ENCODE results near the gene GABRR1. TPM values are rescaled to one million over a fixed set of nuclear protein-coding genes. Genes with fewer than 3 reads are reported as not detected.

The GABRR1 gene
- total RNA-seq, 5 donors from 2014 or later (not counting 1 experiment from before 2014, with no cell fraction given): not detected

GRCh38 chr6:89161326-89162046 lies 55.7 kb downstream of the GABRR1 start:
- H3K4me1 ChIP-seq (ENCODE audit: control insufficient read depth in 1 of 2, extremely low read depth in 1 of 2, insufficient read depth in 2 of 2, low read length in 2 of 2): no peaks in the 10 kb centered on the region
- Mint-ChIP-seq H3K4me1 (no peaks in the 10 kb centered on the region), H3K9me3 (no peaks in the 10 kb centered on the region), H3K27ac (no peak overlapping the region), H3K36me3 (peaks cover 49% of the 10 kb centered on the region), H3K27me3 (no peaks in the 10 kb centered on the region), H3K4me3 (no peak overlapping the region)
- no peak overlapping the region for H3K4me3 ChIP-seq (ENCODE audit: control insufficient read depth in 1 of 2, extremely low read depth in 1 of 2, low read length in 1 of 2)
- ChIA-PET CTCF (no interaction called here), POLR2A (no interaction called here)
- ATAC-seq (replicated peaks in 1 of 4) (no peak), DNase-seq (no peak)
- H3K9me3 ChIP-seq: no peaks in the 10 kb centered on the region
- WGBS (ENCODE audit: insufficient coverage): 93% methylated on average over 3 of the region's 7 CpGs
- no peaks in the 10 kb centered on the region for H3K27me3 ChIP-seq (replicated peaks in 1 of 2; ENCODE audit: control insufficient read depth in 2 of 2, extremely low read depth in 1 of 2, insufficient read depth in 2 of 2, low read length in 1 of 2)
- no peak overlapping the region for H3K27ac ChIP-seq (ENCODE audit: low read length)
- peaks cover 0 to 33% of the 10 kb centered on the region in 2 donors for H3K36me3 ChIP-seq (ENCODE audit: control insufficient read depth in 2 of 2, extremely low read depth in 1 of 2, insufficient read depth in 1 of 2, low read length in 1 of 2)

GRCh38 chr6:89160331-89161092 lies 56.6 kb downstream of the GABRR1 start:
- Histone ChIP-seq H3K27ac (ENCODE audit: low read length) (no peak overlapping the region), H3K9me3 (no peaks in the 10 kb centered on the region), H3K27me3 (replicated peaks in 1 of 2; ENCODE audit: control insufficient read depth in 2 of 2, extremely low read depth in 1 of 2, insufficient read depth in 2 of 2, low read length in 1 of 2) (no peaks in the 10 kb centered on the region), H3K4me3 (ENCODE audit: control insufficient read depth in 1 of 2, extremely low read depth in 1 of 2, low read length in 1 of 2) (no peak overlapping the region), H3K4me1 (ENCODE audit: control insufficient read depth in 1 of 2, extremely low read depth in 1 of 2, insufficient read depth in 2 of 2, low read length in 2 of 2) (no peaks in the 10 kb centered on the region), H3K36me3 (ENCODE audit: control insufficient read depth in 2 of 2, extremely low read depth in 1 of 2, insufficient read depth in 1 of 2, low read length in 1 of 2) (peaks cover 0 to 35% of the 10 kb centered on the region in 2 donors)
- no peaks in the 10 kb centered on the region for H3K4me1 Mint-ChIP-seq
- no peak overlapping the region for H3K4me3 Mint-ChIP-seq
- 100% methylated on average over 3 of the region's 4 CpGs for WGBS (ENCODE audit: insufficient coverage)
- ATAC-seq (replicated peaks in 1 of 4) (no peak), DNase-seq (no peak)
- no peak overlapping the region for H3K27ac Mint-ChIP-seq
- H3K27me3 Mint-ChIP-seq: no peaks in the 10 kb centered on the region
- H3K36me3 Mint-ChIP-seq: peaks cover 52% of the 10 kb centered on the region
- ChIA-PET CTCF (no interaction called here), POLR2A (interaction anchor here in 1 of 2 donors (0.6 kb wide), 1 partner anchor 445 kb away, joined by 3 read pairs; no protein-coding TSS in a partner anchor)
- H3K9me3 Mint-ChIP-seq: no peaks in the 10 kb centered on the region

- no peaks in the 10 kb centered on the region for H3K27me3 ChIP-seq (replicated peaks in 1 of 2; ENCODE audit: control insufficient read depth in 2 of 2, extremely low read depth in 1 of 2, insufficient read depth in 2 of 2, low read length in 1 of 2)
- CTCF ChIA-PET: interaction anchor here in 1 of 2 donors (0.6 kb wide), 1 partner anchor 225 kb away, joined by 4 read pairs; no protein-coding TSS in a partner anchor
- Mint-ChIP-seq H3K9me3 (no peaks in the 10 kb centered on the region), H3K4me3 (no peak overlapping the region), H3K27me3 (no peaks in the 10 kb centered on the region), H3K4me1 (peaks cover 4 to 9% (median 9%) of the 10 kb centered on the region in 3 donors), H3K27ac (no peak overlapping the region), H3K36me3 (peaks cover 27% of the 10 kb centered on the region)
- H3K36me3 ChIP-seq (ENCODE audit: control insufficient read depth in 2 of 2, extremely low read depth in 1 of 2, insufficient read depth in 1 of 2, low read length in 1 of 2): peaks cover 0 to 9% of the 10 kb centered on the region in 2 donors
- no peaks in the 10 kb centered on the region for H3K4me1 ChIP-seq (ENCODE audit: control insufficient read depth in 1 of 2, extremely low read depth in 1 of 2, insufficient read depth in 2 of 2, low read length in 2 of 2)
- no peak overlapping the region for H3K27ac ChIP-seq (ENCODE audit: low read length)
- H3K4me3 ChIP-seq (ENCODE audit: control insufficient read depth in 1 of 2, extremely low read depth in 1 of 2, low read length in 1 of 2): no peak overlapping the region
- POLR2A ChIA-PET: interaction anchor here in 1 of 2 donors (0.7 kb wide), 1 partner anchor 9 kb away, joined by 3 read pairs; no protein-coding TSS in a partner anchor
- H3K9me3 ChIP-seq: no peaks in the 10 kb centered on the region
- ATAC-seq (replicated peaks in 1 of 4) (no peak), DNase-seq (no peak)
- WGBS (ENCODE audit: insufficient coverage): no CpG with 5 or more reads among the region's 1 CpG
Observed at GRCh38 chr6:89154131-89154530, 63.0 kb downstream of the GABRR1 start.

GRCh38 chr6:89148016-89148750 lies 69.0 kb downstream of the GABRR1 start:
- no peaks in the 10 kb centered on the region for H3K27me3 ChIP-seq (replicated peaks in 1 of 2; ENCODE audit: control insufficient read depth in 2 of 2, extremely low read depth in 1 of 2, insufficient read depth in 2 of 2, low read length in 1 of 2)
- H3K4me1 ChIP-seq (ENCODE audit: control insufficient read depth in 1 of 2, extremely low read depth in 1 of 2, insufficient read depth in 2 of 2, low read length in 2 of 2): peaks cover 5 to 9% of the 10 kb centered on the region in 2 experiments
- ChIA-PET POLR2A (interaction anchor here (0.6 to 1.5 kb wide), 4 partner anchors 15 to 187 kb away, joined by 3 to 7 read pairs (median 5); no protein-coding TSS in a partner anchor), CTCF (interaction anchor here in 1 of 2 donors (0.6 kb wide), 1 partner anchor 19 kb away, joined by 4 read pairs; no protein-coding TSS in a partner anchor)
- no peak for DNase-seq
- H3K9me3 Mint-ChIP-seq: no peaks in the 10 kb centered on the region
- no peaks in the 10 kb centered on the region for H3K9me3 ChIP-seq
- WGBS (ENCODE audit: insufficient coverage): 96% methylated on average over 9 of the region's 17 CpGs
- peaks cover 25 to 37% (median 34%) of the 10 kb centered on the region in 3 donors for H3K4me1 Mint-ChIP-seq
- no peak for ATAC-seq (replicated peaks in 1 of 4)
- H3K27ac Mint-ChIP-seq: no peak overlapping the region
- H3K36me3 Mint-ChIP-seq: peaks cover 15% of the 10 kb centered on the region
- no peaks in the 10 kb centered on the region for H3K27me3 Mint-ChIP-seq
- peaks cover 0 to 3% of the 10 kb centered on the region in 2 donors for H3K36me3 ChIP-seq (ENCODE audit: control insufficient read depth in 2 of 2, extremely low read depth in 1 of 2, insufficient read depth in 1 of 2, low read length in 1 of 2)
- peak overlapping the region; percentile 29 to 46 (median 37) for H3K4me3 Mint-ChIP-seq
- no peak overlapping the region for H3K4me3 ChIP-seq (ENCODE audit: control insufficient read depth in 1 of 2, extremely low read depth in 1 of 2, low read length in 1 of 2)
- no peak overlapping the region for H3K27ac ChIP-seq (ENCODE audit: low read length)

DNA sequence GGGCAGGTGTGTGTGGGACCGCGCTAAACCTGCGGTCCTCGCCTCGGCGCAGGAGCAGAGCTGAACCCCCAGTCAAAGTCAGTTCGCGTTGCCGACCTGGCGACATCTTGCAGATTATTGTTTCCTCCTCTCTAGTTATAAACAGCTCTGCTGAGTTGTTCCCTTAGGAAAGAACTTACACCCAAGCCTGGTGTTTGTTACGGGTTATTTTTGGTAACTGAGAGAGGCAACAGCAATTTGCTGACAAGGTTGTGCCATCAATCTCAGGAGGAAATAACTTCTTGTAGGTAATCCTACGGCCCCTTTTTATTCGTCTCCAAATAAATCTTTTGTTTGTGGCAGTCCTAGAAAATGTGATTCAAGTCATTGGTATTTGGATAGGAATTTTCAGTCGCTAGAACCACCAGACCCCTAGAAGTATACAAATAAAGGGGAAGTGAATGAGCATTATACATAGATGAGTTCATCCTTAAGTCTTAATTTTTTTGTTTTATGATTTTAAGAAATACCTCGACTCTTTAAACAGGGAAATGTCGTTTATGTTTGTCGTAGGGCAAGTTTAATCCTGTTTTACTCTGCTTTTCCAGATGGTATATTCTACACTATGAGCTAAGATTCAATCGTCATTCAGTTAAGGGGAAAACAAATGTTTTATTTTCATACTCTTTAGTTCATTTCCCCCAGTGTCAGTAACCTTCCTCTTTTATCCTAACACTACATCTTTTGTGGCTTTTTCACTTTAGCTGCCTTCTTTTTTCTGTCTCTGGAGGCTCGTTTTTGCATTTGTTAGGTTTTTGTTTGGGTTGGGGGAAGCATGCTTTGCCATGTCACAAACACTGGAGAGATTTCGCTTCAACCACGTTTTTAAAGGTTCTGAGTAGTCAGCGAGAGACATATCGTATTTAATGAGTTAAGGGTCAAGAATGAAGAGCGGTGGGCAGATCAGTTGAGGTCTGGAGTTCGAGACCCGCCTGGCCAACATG lies 70.1 kb downstream of the GABRR1 start:
- H3K27ac Mint-ChIP-seq: peak overlapping the region in 1 of 2 donors; percentile 77
- peaks cover 10% of the 10 kb centered on the region for H3K36me3 Mint-ChIP-seq
- DNase-seq (peak in 23 of 35 experiments; percentile 4 to 44 (median 12)), ATAC-seq (replicated peaks in 1 of 4) (peak in 3 of 4 experiments; percentile 47 to 53 (median 51))
- H3K4me3 ChIP-seq (ENCODE audit: control insufficient read depth in 1 of 2, extremely low read depth in 1 of 2, low read length in 1 of 2): peak overlapping the region; percentile 59 to 81
- H3K27me3 ChIP-seq (replicated peaks in 1 of 2; ENCODE audit: control insufficient read depth in 2 of 2, extremely low read depth in 1 of 2, insufficient read depth in 2 of 2, low read length in 1 of 2): no peaks in the 10 kb centered on the region
- H3K27ac ChIP-seq (ENCODE audit: low read length): no peak overlapping the region
- H3K4me3 Mint-ChIP-seq: peak overlapping the region; percentile 81 to 97 (median 83)
- H3K4me1 ChIP-seq (ENCODE audit: control insufficient read depth in 1 of 2, extremely low read depth in 1 of 2, insufficient read depth in 2 of 2, low read length in 2 of 2): peaks cover 5 to 9% of the 10 kb centered on the region in 2 experiments
- no peaks in the 10 kb centered on the region for H3K27me3 Mint-ChIP-seq
- peaks cover 0 to 3% of the 10 kb centered on the region in 2 donors for H3K36me3 ChIP-seq (ENCODE audit: control insufficient read depth in 2 of 2, extremely low read depth in 1 of 2, insufficient read depth in 1 of 2, low read length in 1 of 2)
- no peaks in the 10 kb centered on the region for H3K9me3 Mint-ChIP-seq
- CTCF ChIA-PET: interaction anchor here in 1 of 2 donors (0.6 kb wide), 3 partner anchors 17 to 234 kb away, joined by 3 to 4 read pairs (median 3); no protein-coding TSS in a partner anchor
- POLR2A ChIA-PET: interaction anchor here (0.6 to 2.4 kb wide), 7 partner anchors 17 to 188 kb away, joined by 3 to 13 read pairs (median 6); partner anchors contain the start of gene PNRC1 (in 2 of the 2)
- 0% methylated on average over 5 of the region's 26 CpGs for WGBS (ENCODE audit: insufficient coverage)
- peaks cover 25 to 36% (median 33%) of the 10 kb centered on the region in 3 donors for H3K4me1 Mint-ChIP-seq
- no peaks in the 10 kb centered on the region for H3K9me3 ChIP-seq
